ENCODE measurements around the gene IL23R. TPM values are rescaled to one million over a fixed set of nuclear protein-coding genes. Genes with fewer than 3 reads are reported as not detected.

Gene IL23R
- total RNA-seq, 4 donors from 2014 or later: 2.0 to 4.3 TPM; not detected in 2

- in situ Hi-C loops (cut with MboI; ENCODE audit: low pct_ligation_motif_present in 1 of 4, low pct_unique_long_range_greater_than_20kb in 1 of 4, low sequenced_read_pairs in 3 of 4) (no loop called here), intact Hi-C loops (cut with DNase I; ENCODE audit: low total_unique reads) (no loop called here)
- 88 to 100% methylated on average over 2 to 4 of the region's 4 CpGs for WGBS, 2 donors (ENCODE audit: low coverage in 1 of 2)
Observed at GRCh38 chr1:67273591-67273990, 107.3 kb downstream of the IL23R start.

DNA sequence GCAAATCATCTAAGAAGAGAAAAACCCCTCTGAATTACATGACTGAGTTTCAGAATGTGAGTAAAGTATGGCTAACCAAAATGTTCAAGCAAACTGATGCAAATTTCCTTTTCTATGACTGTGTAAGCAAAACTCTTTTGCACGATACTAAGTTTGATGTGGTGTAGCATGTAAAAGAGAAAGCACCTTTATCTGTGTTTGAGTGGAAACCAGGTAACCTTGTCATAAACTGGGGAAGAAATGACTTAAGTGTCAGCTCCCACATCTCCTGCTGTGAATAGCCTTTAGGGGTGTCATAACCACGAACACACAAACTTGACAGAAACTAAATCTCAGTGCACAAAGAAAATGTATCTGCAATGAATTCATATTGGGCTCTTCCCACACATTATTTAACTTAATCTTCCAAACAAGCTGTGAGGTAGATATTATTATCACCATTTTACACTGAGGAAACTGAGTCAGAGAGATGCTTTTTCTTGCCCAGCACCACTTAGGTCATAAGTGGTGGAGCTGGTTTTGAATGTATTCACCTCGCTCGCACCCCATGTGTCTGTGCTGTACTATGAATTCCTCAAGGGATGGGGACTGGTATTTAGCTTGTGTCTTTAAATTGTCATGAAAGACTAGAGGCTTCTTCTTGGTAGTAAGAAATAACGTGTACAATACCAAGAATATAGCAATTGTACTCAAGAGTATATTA lies 108.5 kb downstream of the IL23R start:
- intact Hi-C loops (cut with DNase I; ENCODE audit: low total_unique reads) (no loop called here), in situ Hi-C loops (cut with MboI; ENCODE audit: low pct_ligation_motif_present in 1 of 4, low pct_unique_long_range_greater_than_20kb in 1 of 4, low sequenced_read_pairs in 3 of 4) (no loop called here)
- no peak for TF ChIP-seq POLR2A (IDR thresholded peaks at IDR 0.05)
- Histone ChIP-seq H3K36me3 (no peaks in the 10 kb centered on the region), H3K9me3 (no peaks in the 10 kb centered on the region), H3K4me3 (no peak overlapping the region), H3K27me3 (no peaks in the 10 kb centered on the region), H3K4me1 (no peaks in the 10 kb centered on the region), H3K27ac (no peak overlapping the region)
- no peak for DNase-seq
- 72 to 74% methylated on average over 5 of the region's 5 CpGs for WGBS, 2 donors (ENCODE audit: low coverage in 1 of 2)

More at GRCh38 chr1:67273591-67273990, 107.3 kb downstream of the IL23R start:
- Histone ChIP-seq H3K27ac (no peak overlapping the region), H3K36me3 (no peaks in the 10 kb centered on the region), H3K27me3 (no peaks in the 10 kb centered on the region), H3K4me1 (no peaks in the 10 kb centered on the region), H3K9me3 (no peaks in the 10 kb centered on the region), H3K4me3 (no peak overlapping the region)
- no peak for DNase-seq
- no peak for TF ChIP-seq POLR2A (IDR thresholded peaks at IDR 0.05)
- no peak for TF ChIP-seq POLR2AphosphoS5 (IDR thresholded peaks at IDR 0.05)
- TF ChIP-seq, protein P1, sequence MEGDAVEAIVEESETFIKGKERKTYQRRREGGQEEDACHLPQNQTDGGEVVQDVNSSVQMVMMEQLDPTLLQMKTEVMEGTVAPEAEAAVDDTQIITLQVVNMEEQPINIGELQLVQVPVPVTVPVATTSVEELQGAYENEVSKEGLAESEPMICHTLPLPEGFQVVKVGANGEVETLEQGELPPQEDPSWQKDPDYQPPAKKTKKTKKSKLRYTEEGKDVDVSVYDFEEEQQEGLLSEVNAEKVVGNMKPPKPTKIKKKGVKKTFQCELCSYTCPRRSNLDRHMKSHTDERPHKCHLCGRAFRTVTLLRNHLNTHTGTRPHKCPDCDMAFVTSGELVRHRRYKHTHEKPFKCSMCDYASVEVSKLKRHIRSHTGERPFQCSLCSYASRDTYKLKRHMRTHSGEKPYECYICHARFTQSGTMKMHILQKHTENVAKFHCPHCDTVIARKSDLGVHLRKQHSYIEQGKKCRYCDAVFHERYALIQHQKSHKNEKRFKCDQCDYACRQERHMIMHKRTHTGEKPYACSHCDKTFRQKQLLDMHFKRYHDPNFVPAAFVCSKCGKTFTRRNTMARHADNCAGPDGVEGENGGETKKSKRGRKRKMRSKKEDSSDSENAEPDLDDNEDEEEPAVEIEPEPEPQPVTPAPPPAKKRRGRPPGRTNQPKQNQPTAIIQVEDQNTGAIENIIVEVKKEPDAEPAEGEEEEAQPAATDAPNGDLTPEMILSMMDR (IDR thresholded peaks at IDR 0.05): no peak
- TF ChIP-seq EP300 (IDR thresholded peaks at IDR 0.05; ENCODE audit: low read depth): no peak

DNA sequence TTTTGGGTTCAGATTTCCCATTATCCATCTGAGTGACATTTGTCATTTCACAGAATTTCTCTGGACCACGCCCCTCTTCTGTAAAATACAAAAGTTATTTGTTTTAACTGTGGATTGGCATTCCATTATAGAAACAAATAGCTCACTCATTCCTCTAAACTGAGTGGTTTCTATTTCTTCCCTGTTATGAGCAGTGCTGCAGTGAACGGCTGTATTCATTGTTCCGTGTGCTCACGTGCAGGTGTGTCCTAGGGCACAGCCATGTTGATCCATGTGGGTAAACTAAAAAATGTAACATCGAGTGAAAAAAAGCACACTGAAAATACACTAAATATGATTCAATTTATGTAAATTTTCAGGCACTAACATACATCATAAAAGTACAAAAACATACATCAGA lies 114.4 kb downstream of the IL23R start:
- Histone ChIP-seq H3K4me3 (no peak overlapping the region), H3K27ac (no peak overlapping the region), H3K36me3 (no peaks in the 10 kb centered on the region), H3K9me3 (no peaks in the 10 kb centered on the region), H3K27me3 (no peaks in the 10 kb centered on the region), H3K4me1 (peaks cover 0 to 6% (median 0%) of the 10 kb centered on the region in 4 donors)
- DNase-seq: no peak
- WGBS, 2 donors (ENCODE audit: low coverage in 1 of 2): 20 to 47% methylated on average over 1 to 5 of the region's 5 CpGs
- in situ Hi-C loops (cut with MboI; ENCODE audit: low pct_ligation_motif_present in 1 of 4, low pct_unique_long_range_greater_than_20kb in 1 of 4, low sequenced_read_pairs in 3 of 4): no loop called here
- no peak for TF ChIP-seq POLR2AphosphoS5 (IDR thresholded peaks at IDR 0.05)
- no peak for TF ChIP-seq POLR2A (IDR thresholded peaks at IDR 0.05)
- TF ChIP-seq, protein P1 (IDR thresholded peaks at IDR 0.05): no peak
- TF ChIP-seq EP300 (IDR thresholded peaks at IDR 0.05; ENCODE audit: low read depth): no peak
- intact Hi-C loops (cut with DNase I; ENCODE audit: low total_unique reads): no loop called here

DNA sequence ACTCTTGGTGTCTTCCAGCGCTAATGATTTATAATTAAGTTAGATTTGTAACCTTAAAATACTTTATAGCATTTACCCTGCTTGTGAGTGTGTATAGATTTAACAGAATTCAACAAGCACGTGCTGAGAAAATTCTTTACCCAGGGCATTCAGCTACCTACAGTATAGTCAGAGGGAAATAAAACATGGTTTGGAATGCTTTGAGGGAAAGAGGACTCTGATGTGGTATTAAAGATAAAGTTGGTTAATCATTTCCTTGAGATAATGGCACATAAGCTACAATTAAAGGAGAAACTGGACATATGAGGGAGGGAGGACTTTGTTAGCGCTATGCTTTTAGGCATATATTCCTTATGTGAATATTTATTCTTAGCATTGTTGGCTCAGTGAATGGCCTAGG lies 115.0 kb downstream of the IL23R start:
- H3K27ac ChIP-seq: no peak overlapping the region
- H3K4me1 ChIP-seq: peaks cover 0 to 6% (median 0%) of the 10 kb centered on the region in 4 donors
- TF ChIP-seq, protein P1 (IDR thresholded peaks at IDR 0.05): no peak
- TF ChIP-seq EP300 (IDR thresholded peaks at IDR 0.05; ENCODE audit: low read depth): no peak
- WGBS, 2 donors (ENCODE audit: low coverage in 1 of 2): 30 to 48% methylated on average over 3 of the region's 3 CpGs
- no peak for DNase-seq
- intact Hi-C loops (cut with DNase I; ENCODE audit: low total_unique reads) (no loop called here), in situ Hi-C loops (cut with MboI; ENCODE audit: low pct_ligation_motif_present in 1 of 4, low pct_unique_long_range_greater_than_20kb in 1 of 4, low sequenced_read_pairs in 3 of 4) (no loop called here)
- no peaks in the 10 kb centered on the region for H3K27me3 ChIP-seq
- H3K36me3 ChIP-seq: no peaks in the 10 kb centered on the region
- H3K4me3 ChIP-seq: no peak overlapping the region
- no peaks in the 10 kb centered on the region for H3K9me3 ChIP-seq
